PC-9 (cell line): Measurements from ENCODE around the gene SF3A1.

Experiments used
- CTCF ChIP-seq: fragments of 200-600 bp; sonication (generic); conservative IDR thresholded peaks from 2 replicates; pipeline ENCODE4 v1.6.1; 2017; ENCODE audit warnings: mixed run types, antibody characterized with exemption, mild to moderate bottlenecking, moderate library complexity
- EZH2 ChIP-seq: fragments of 200-600 bp; sonication (generic); IDR thresholded peaks from 2 replicates; pipeline ENCODE4 v1.8.0; 2017; ENCODE audit warnings: antibody characterized with exemption, low read depth

- TF ChIP-seq EZH2 (no peak), CTCF (no peak)
Measured at GRCh38 chr22:30406400-30406799, 49.7 kb upstream of the SF3A1 start.
